HG02588 (cell line): ENCODE data around the gene CDKN1A.
A peak's percentile ranks its signal among the peaks of the same experiment; 100 is the strongest.

ENCODE experiments used
- ATAC-seq: cut with Tn5 transposase; IDR thresholded peaks from one replicate; pipeline ENCODE4 v1.9.1; 2021; ENCODE audit warnings: mild to moderate bottlenecking, moderate library complexity; ENCODE audit not compliant: unreplicated experiment

Gene CDKN1A

DNA sequence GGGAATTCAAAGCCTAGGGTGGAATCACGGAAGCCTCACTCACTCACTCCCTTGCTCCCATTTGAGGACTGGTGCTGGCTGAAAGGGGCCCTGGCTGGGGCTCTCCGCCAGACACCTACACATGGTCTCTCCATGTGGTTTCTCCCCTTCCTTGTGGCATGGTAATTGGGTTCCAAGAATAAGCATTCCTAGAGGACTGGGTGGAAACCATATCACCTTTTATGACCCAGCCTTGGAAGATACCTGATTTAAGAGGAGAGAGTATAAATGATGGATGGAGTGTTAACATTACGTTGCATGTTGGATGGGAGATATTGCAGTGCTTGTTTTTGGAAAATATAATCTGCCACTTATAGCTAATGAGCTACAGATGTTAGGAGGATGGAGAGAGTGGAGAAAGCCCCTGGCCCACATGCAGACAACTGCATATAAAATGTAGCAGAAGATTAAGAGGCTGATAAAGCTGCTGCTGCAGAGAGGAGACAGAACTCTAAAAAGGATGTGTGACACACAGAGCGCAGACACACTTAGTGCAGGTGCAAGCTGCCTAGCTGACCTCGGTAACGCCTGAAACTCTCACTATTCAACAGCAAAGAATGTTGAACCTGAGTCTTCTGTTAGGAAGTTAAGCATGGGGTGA is 23.3 kb upstream of the CDKN1A start:
- ATAC-seq, result no peak

DNA sequence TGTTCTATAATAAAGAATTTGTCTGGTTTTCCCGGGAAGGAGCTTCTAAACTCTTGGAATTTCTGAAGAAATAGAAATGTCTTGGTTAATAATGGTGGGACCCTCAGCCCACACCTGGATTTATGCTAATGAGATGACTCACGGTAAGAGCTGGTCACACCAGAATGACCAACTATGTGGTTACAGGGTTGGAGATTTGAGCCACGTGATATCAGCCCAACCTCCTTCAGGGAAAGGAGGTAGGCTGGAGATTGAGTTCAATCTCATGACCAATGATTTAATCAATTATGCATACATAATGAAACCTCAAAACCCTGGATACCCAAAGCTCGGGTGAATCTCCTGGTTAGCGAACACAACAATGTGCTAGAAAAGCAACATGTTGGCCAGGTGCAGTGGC is 22.1 kb upstream of the CDKN1A start:
- ATAC-seq, result no peak

DNA sequence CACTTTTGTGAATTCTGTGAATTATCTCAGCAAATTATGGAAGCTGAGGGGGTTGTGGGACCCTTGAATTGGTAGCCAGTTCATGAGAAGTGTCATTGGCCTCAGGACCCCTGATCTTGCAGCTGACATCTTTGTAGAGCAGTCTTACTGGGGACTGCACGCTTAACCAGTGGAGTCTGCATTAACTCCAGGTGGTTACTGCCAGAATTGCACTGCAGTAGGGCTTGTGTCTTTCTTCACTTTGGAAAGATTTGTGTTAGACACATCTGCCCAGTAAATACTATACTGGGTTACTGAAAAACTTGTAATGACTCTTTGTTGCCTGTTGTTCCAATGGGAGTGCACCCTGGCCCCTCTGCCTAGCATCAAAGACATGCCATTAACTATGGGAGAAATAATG is 21.2 kb upstream of the CDKN1A start:
- no peak for ATAC-seq

DNA sequence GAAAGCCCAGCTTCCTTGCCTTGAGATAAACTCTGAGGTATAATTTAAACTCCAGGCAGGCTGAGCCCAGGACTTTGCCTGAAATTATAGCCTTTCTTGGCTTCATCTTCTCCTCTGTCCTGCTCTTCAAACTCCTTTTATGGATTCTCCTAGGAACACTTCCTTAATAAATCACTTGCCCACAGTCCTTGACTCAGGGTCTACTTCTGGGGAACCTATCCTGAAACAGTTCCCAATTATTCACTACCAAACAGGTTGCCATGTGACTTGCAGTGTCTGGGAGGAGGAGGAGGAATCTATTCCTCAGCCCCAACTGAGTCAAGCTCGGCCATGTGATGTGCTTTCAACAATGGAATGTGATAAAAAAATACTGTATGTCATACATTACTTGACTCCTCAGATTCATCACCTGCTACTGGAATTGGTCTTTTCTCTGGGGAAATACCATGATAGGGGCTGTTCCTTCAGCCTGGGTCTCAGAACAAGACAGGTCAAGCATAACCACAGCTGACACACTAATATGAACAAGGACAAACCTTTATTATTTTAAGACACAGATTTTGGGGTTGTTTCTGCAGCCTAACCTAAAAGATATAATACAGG is 20.5 kb upstream of the CDKN1A start:
- no peak for ATAC-seq

DNA sequence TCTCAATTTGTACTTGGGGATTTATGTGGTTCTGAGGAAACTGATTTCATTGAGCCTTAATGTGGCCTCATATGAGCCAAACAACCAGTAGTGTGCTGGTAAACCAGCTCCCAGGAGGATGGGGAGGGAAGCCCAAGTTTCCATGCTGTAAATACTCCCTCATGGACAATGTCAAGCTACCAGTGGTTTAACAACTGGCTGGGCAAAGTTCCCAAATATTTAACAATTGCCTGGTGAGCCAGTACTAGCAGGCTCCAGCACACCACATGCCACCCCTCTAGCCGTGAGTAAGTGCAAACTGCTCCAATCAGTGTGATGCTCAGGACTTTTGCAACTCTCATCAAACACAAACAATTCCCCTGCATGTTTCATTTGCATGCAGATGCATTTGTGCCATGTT is 19.2 kb upstream of the CDKN1A start:
- no peak for ATAC-seq

DNA sequence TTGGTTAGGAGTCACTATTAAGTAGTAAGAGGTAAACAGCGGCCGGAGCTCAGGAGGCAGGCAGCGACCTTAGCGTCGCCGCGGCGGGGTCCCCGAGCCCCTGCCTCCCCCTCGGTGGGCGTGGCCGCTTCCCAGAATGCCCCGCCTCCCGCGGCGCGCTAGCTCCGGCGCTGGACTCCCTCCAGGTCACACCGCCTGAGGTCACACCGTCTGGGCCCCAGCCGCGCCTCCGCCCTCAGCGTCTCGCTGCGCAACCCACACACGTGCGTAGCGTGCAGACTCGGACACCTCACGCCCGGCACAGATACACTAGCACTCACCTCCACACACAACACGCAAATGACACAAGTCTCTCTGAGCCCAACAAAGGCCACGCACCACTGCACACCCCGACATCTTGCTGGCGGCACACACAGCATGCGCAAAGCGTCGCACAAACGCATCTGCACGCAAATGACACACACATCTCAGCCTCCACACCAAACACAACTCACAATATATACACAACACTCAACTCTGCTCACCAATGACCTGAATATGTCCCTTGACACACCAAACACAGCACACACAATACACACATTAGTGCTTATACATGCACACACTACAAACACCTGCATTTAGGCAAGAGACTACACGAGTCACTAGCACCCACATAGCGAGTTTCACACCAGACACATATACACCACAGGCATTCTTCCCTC is 17.6 kb upstream of the CDKN1A start:
- no peak for ATAC-seq

DNA sequence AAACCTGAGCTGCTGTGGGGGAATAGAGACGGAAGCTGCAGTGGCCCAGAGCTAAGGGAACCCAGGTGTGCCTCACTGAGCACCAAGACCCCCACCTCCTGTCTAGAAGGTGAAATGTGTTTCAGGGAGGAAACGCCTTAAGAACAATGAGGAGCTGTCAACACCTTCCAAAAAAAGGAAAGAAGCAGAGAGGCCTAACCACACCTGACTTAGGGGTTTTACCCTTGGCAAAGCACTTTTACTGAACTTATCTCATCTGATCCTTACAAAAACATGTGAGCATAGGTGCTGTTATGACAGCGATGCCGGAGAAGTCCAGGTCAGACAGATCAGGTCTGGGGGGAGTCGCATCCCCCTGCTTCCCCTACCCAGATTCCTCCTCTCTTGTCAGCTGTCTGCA is 16.1 kb upstream of the CDKN1A start:
- ATAC-seq, result no peak

DNA sequence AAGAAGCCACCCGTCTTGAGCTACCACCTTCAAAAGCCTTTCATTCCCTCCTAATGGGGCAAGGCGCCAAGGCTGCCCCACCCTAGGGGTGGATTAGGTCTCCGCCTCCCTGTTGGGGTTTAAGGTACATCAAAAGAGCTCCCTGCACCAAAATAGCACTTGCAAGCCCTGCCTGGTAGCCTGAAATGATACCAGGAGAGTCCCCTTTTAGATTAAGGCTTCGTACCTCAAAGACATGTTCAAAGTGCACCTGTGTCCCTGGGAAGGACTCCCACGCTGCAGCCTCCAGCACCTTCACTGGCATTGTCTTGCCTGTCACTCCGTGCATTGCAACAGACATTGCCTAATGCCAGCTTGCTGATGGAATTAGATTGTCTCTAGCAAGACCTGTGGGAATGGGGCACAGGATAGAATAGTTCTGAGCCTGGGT is 15.7 kb upstream of the CDKN1A start:
- ATAC-seq, result no peak

DNA sequence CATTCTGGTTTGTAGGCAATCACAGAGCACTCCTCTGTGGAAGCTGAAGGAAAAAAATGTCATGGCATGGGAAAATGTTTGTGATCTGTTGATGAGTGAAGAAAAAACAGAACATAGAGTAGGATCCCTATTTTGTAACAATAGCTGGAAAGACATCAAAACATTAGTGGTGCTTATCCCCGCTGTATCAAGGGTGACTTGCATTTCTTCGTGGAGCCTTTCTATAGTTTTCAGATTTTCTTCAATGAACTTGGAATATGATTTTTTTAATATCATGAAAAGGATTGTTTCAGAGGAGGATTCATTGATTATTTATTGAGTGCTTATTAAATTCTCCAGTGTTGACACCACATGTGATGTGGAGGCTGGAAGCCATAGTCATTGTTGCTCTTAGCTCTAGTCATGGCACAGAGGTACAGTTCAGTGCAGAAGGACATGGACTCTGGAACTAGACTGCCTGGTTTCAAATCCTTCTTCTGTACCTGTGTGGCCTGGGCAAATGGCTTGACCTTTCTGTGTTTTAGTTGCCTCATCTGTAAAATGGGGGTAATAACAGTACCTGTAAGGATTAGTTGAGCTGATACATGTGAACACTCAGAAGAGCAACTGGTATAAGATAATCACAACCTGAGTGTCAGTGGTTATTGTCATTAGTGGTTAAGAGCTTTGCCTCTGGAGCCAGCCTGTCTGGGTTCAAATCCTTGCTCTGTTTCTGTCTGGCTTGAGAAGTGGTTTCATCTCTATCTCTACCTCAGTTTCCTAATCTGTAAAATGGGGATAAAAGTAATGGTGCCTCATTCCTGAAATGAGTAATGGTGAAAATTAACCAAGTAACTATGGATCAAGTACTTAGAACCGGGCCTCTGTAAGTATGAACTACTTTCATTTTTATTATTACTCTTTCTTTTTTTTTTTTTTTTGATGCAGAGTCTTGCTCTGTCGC is 14.7 kb upstream of the CDKN1A start:
- ATAC-seq, result no peak

DNA sequence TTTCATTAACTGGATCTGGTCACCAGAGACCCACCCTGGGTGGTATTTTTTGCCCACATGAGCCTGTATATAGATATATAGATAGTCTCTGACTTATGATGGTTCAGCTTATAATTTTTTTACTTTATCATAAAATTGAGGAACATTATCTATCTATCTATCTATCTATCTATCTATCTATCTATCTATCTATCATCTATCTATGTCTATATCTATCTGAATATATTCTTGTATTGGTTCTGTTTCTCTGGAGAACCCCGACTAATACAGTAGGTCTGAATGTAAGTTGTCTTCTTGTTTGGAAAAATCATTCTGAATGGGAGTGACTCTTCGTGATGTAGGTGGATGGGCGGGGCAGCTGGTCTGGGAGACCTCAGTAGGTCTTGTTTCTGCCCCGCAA is 13.3 kb upstream of the CDKN1A start:
- no peak for ATAC-seq

DNA sequence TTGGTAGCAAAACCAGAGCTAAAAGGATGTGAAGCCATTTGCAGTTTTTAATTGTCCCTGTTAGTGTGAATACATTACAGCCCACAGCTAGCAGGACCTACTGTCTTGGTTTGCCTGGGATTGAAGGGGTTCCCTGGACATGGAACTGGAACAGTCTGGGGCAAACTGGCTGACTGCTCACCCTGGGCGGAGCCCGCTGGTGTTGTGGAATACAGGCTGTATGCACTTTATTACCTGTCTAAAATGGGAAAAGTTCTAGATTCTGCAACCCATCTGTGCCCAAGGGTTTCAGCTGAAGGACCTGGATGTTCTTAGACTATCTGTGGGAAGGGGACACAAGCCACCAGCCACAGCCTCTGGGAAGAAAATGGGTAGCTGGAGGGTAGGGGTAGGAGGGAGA is 12.2 kb upstream of the CDKN1A start:
- ATAC-seq, result no peak

DNA sequence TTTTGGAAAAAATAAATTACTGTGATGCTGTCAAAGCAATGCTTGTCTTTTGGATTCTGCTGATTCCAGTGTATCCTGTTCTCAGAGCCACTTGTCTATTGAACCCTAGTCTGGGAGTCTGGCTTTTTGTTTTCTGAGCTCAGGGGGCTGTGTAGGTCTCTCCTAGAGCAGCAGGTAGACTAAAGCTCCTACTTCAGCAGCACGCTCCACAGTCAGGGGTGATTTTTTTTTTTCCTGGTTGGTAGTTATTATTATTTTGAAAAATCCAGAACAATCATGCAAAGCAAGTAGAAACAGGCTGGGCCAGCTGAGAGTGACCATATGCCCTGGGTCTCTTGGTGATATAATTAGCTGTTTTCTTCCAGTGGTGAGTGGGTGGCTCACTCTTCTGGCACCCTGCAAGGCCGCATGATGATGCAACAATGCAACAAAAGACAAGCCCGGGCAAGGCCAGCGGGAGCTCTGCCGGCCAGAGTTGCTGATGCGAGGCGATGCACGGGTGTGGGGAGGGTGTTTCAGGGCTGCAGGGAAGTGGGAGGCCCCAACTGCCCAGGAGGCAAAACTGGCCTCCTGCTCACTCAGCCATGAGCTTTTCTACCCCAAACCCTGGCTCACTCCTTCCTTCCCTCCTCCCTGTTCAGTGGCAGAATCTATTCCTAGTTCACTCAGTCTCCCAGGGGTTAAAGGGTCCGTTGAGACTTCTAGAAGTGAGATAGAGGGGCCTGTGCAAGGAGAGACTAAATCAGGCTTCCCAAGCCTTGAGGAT is 11.5 kb upstream of the CDKN1A start:
- ATAC-seq, result peak; percentile 78

DNA sequence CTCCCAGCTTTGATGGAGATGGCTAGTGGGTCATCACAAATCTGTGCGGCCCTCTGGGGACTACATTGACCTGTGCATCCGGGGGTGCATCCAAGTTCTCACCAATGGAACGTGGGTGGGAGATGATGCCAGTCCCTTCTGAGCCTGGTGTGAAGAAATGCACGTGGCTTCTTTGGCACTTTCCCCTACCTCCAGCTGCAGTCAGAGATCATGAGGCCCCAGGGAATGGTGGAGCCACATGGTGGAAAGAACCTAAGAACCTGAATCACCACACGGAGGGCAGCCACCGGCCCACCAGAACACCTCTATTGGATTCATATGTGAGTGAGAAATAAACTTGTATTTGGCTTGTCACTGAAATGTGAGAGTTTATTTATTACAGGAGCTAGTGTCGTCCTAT is 9.9 kb upstream of the CDKN1A start:
- ATAC-seq, result no peak

DNA sequence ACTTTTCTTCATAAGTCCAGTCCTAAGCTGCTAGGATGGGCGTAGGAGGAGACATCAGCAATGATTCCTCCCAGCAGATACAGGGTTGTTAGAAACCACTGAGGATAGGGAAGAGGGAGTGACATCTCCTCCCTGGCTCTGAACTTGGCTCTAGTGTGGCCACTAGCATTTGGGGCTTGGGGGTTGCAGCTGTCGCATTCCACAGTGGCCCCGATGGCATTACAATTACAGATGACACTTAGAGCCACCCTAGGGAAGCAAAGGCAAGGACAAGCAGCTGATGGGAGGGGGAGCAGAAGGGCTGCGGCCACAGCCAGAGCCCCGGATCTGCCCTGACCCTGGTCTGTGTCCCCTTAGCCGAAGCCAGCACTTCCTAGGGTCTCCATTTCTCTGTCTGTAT is 9.5 kb upstream of the CDKN1A start:
- ATAC-seq, result no peak

DNA sequence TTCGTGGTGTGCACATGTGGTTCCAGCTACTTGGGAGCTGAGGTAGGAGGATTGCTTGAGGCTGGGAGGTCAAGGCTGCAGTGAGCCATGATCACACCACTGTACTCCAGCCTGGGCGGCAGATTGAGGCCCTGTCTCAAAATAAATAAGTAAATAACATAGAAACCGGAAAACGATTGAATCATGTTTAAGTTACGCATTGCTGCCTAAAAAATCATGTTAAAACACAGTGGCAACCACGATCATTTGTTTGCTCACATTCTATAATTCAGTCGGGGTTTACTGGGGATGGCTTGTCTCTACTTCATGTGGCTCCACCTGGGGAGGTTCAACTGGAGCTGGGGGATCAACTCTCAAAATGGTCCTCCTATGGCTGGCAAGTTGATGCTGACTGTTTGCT is 8.2 kb upstream of the CDKN1A start:
- no peak for ATAC-seq

DNA sequence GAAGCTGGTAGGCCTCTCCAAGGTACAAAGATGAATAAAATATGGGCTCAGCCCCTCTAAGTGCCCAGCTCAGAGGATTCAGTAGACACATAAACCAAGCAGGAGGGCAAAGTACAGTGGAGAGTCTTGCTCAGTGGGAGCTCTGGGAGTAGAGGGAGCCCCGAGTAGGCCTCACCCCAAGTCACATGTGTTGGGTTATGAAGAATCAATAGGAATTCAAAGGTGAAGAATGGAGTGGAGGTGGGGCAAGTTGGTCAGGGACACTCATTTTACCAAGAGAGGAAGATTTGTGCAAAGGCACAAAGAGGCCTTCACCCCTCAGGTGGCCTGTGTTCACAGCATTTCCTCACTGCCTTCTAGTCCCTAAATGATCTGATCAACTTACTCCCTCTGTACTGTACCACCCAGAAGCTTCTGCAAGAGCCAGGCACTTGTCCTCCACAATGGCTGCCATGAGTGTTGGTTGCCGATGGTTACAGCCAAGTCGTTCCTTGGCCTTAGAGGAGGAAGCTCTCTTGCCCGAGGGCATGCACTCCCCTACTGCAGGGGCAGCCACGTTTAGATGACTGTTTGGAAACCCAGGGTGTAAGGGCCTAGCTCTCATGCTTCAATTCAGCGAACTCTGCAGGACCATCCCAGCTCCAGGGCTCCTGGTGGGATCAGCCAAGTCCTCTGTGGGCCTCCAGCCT is 6.7 kb upstream of the CDKN1A start:
- no peak for ATAC-seq

DNA sequence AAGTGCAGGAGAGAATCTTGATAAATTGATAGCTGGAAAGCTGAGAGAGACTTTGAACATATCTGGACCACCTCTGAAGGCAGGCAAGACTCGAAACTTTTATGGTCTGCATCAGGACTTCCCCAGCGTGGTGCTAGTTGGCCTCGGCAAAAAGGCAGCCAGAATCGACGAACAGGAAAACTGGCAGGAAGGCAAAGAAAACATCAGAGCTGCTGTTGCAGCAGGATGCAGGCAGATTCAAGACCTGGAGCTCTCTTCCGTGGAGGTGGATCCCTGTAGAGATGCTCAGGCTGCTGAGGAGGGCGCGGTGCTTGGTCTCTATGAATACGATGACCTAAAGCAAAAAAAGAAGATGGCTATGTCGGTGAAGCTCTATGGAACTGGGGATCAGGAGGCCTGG is 4.6 kb upstream of the CDKN1A start:
- ATAC-seq, result no peak

DNA sequence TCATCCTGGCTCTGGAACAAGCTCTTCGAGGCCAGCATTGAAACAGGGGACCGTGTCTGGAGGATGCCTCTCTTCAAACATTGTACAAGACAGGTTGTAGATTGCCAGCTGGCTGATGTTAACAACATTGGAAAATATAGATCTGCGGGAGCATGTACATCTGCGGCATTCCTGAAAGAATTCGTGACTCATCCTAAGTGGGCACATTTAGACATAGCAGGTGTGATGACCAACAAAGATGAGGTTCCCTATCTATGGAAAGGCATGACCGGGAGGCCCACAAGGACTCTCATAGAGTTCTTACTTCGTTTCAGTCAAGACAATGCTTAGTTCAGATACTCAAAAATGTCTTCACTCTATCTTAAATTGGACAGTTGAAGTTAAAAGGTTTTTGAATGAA is 3.6 kb upstream of the CDKN1A start:
- no peak for ATAC-seq

DNA sequence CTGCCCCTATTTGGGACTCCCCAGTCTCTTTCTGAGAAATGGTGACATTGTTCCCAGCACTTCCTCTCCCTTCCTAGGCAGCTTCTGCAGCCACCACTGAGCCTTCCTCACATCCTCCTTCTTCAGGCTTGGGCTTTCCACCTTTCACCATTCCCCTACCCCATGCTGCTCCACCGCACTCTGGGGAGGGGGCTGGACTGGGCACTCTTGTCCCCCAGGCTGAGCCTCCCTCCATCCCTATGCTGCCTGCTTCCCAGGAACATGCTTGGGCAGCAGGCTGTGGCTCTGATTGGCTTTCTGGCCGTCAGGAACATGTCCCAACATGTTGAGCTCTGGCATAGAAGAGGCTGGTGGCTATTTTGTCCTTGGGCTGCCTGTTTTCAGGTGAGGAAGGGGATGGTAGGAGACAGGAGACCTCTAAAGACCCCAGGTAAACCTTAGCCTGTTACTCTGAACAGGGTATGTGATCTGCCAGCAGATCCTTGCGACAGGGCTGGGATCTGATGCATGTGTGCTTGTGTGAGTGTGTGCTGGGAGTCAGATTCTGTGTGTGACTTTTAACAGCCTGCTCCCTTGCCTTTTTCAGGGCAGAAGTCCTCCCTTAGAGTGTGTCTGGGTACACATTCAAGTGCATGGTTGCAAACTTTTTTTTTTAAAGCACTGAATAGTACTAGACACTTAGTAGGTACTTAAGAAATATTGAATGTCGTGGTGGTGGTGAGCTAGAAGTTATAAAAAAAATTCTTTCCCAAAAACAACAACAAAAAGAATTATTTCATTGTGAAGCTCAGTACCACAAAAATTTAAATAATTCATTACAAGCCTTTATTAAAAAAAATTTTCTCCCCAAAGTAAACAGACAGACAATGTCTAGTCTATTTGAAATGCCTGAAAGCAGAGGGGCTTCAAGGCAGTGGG is 2.1 kb upstream of the CDKN1A start:
- no peak for ATAC-seq
